Measurements from ENCODE around the gene RAB36. TPM values are rescaled to one million over a fixed set of nuclear protein-coding genes. Genes with fewer than 3 reads are reported as not detected.

Gene RAB36
- polyA plus RNA-seq, 1 donor (not counting 4 experiments of a cell fraction or from before 2014, with no cell fraction given) = 1.9 TPM

GRCh38 chr22:23097412-23098229 lies 47.7 kb upstream of the RAB36 start:
- Histone ChIP-seq H3K27me3 (ENCODE audit: control insufficient read depth, extremely low read depth, insufficient read depth, low read length) (no peaks in the 10 kb centered on the region), H3K4me1 (ENCODE audit: control insufficient read depth, extremely low read depth, insufficient read depth, low read length) (no peaks in the 10 kb centered on the region), H3K4me2 (ENCODE audit: control insufficient read depth, extremely low read depth, insufficient read depth, low read depth, low read length) (no peak overlapping the region), H3K79me2 (ENCODE audit: control insufficient read depth, insufficient read depth, low read length) (no peaks in the 10 kb centered on the region), H4K20me1 (ENCODE audit: control insufficient read depth, extremely low read depth, insufficient read depth, low read length) (no peaks in the 10 kb centered on the region), H3K36me3 (ENCODE audit: control insufficient read depth in 2 of 2, extremely low read depth in 1 of 2, insufficient read depth in 2 of 2, low read length in 2 of 2) (no peaks in the 10 kb centered on the region), H3K4me3 (ENCODE audit: control insufficient read depth in 2 of 3, extremely low read depth in 1 of 3, insufficient read depth in 2 of 3, low read depth in 1 of 3, low read length in 3 of 3) (no peak overlapping the region), H2AFZ (ENCODE audit: control insufficient read depth, low read length) (no peak overlapping the region), H3K27ac (ENCODE audit: control insufficient read depth, insufficient read depth, low read length) (no peak overlapping the region), H3K9ac (ENCODE audit: control insufficient read depth, extremely low read depth, insufficient read depth, low read length) (no peak overlapping the region), H3K9me3 (ENCODE audit: control insufficient read depth, low read depth, low read length) (no peaks in the 10 kb centered on the region), H3K9me1 (ENCODE audit: control insufficient read depth, extremely low read depth, insufficient read depth, low read length) (no peaks in the 10 kb centered on the region)
- no peak for DNase-seq (ENCODE audit: low read depth, low spot score)
- no peak for TF ChIP-seq EZH2 (IDR thresholded peaks at IDR 0.05; ENCODE audit: low read length)
- TF ChIP-seq CTCF (optimal IDR thresholded peaks at IDR 0.05 in 1 of 3, IDR thresholded peaks at IDR 0.05 in 1 of 3, conservative IDR thresholded peaks at IDR 0.05 in 1 of 3; ENCODE audit: extremely low read depth in 1 of 3, insufficient read depth in 2 of 3, low read length in 3 of 3) = no peak
- FAIRE-seq = no peak
- dilution Hi-C loops (cut with MboI; ENCODE audit: extremely low pct_ligation_motif_present, low sequenced_read_pairs) = no loop called here

- TF ChIP-seq EZH2 (IDR thresholded peaks at IDR 0.05; ENCODE audit: low read length) (no peak), CTCF (optimal IDR thresholded peaks at IDR 0.05 in 1 of 3, IDR thresholded peaks at IDR 0.05 in 1 of 3, conservative IDR thresholded peaks at IDR 0.05 in 1 of 3; ENCODE audit: extremely low read depth in 1 of 3, insufficient read depth in 2 of 3, low read length in 3 of 3) (no peak)
- dilution Hi-C loops (cut with MboI; ENCODE audit: extremely low pct_ligation_motif_present, low sequenced_read_pairs) = no loop called here
- Histone ChIP-seq H3K4me2 (ENCODE audit: control insufficient read depth, extremely low read depth, insufficient read depth, low read depth, low read length) (no peak overlapping the region), H2AFZ (ENCODE audit: control insufficient read depth, low read length) (no peak overlapping the region), H3K9me3 (ENCODE audit: control insufficient read depth, low read depth, low read length) (no peaks in the 10 kb centered on the region), H3K4me1 (ENCODE audit: control insufficient read depth, extremely low read depth, insufficient read depth, low read length) (no peaks in the 10 kb centered on the region), H3K9ac (ENCODE audit: control insufficient read depth, extremely low read depth, insufficient read depth, low read length) (no peak overlapping the region), H4K20me1 (ENCODE audit: control insufficient read depth, extremely low read depth, insufficient read depth, low read length) (no peaks in the 10 kb centered on the region), H3K79me2 (ENCODE audit: control insufficient read depth, insufficient read depth, low read length) (no peaks in the 10 kb centered on the region), H3K9me1 (ENCODE audit: control insufficient read depth, extremely low read depth, insufficient read depth, low read length) (no peaks in the 10 kb centered on the region), H3K27ac (ENCODE audit: control insufficient read depth, insufficient read depth, low read length) (no peak overlapping the region), H3K4me3 (ENCODE audit: control insufficient read depth in 2 of 3, extremely low read depth in 1 of 3, insufficient read depth in 2 of 3, low read depth in 1 of 3, low read length in 3 of 3) (no peak overlapping the region), H3K36me3 (ENCODE audit: control insufficient read depth in 2 of 2, extremely low read depth in 1 of 2, insufficient read depth in 2 of 2, low read length in 2 of 2) (no peaks in the 10 kb centered on the region), H3K27me3 (ENCODE audit: control insufficient read depth, extremely low read depth, insufficient read depth, low read length) (no peaks in the 10 kb centered on the region)
- DNase-seq (ENCODE audit: low read depth, low spot score) (no peak), FAIRE-seq (no peak)
These were observed 47.0 kb upstream of the RAB36 start for GRCh38 chr22:23098230-23098705.

Data from keratinocyte (primary cell).